ENCODE measurements around the gene PPP1R15A. TPM values are rescaled to one million over a fixed set of nuclear protein-coding genes. Genes with fewer than 3 reads are reported as not detected.

PPP1R15A gene
- polyA plus RNA-seq, 1 donor from 2014 or later: 73.6 TPM

- H3K27ac ChIP-seq (ENCODE audit: low read length): no peak overlapping the region
- no peaks in the 10 kb centered on the region for H3F3A ChIP-seq (ENCODE audit: insufficient read depth, low read length, poor library complexity, severe bottlenecking)
- H2AFZ ChIP-seq (ENCODE audit: low read depth, low read length): peak overlapping the region; percentile 43
- H3K79me2 ChIP-seq (replicated peaks; ENCODE audit: insufficient read depth, low read length): no peaks in the 10 kb centered on the region
- TF ChIP-seq, protein P1, sequence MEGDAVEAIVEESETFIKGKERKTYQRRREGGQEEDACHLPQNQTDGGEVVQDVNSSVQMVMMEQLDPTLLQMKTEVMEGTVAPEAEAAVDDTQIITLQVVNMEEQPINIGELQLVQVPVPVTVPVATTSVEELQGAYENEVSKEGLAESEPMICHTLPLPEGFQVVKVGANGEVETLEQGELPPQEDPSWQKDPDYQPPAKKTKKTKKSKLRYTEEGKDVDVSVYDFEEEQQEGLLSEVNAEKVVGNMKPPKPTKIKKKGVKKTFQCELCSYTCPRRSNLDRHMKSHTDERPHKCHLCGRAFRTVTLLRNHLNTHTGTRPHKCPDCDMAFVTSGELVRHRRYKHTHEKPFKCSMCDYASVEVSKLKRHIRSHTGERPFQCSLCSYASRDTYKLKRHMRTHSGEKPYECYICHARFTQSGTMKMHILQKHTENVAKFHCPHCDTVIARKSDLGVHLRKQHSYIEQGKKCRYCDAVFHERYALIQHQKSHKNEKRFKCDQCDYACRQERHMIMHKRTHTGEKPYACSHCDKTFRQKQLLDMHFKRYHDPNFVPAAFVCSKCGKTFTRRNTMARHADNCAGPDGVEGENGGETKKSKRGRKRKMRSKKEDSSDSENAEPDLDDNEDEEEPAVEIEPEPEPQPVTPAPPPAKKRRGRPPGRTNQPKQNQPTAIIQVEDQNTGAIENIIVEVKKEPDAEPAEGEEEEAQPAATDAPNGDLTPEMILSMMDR (IDR thresholded peaks at IDR 0.05; ENCODE audit: poor library complexity, severe bottlenecking): no peak
- TF ChIP-seq MXI1 (conservative IDR thresholded peaks at IDR 0.05; ENCODE audit: poor library complexity, severe bottlenecking) (no peak), RAD21 (conservative IDR thresholded peaks at IDR 0.05) (no peak), EP300 (conservative IDR thresholded peaks at IDR 0.05; ENCODE audit: poor library complexity, severe bottlenecking) (no peak), TAF1 (IDR thresholded peaks at IDR 0.05; ENCODE audit: low read depth) (no peak), EZH2 (IDR thresholded peaks at IDR 0.05; ENCODE audit: borderline replicate concordance, insufficient read depth, low read length, poor library complexity, severe bottlenecking) (no peak), POLR2AphosphoS5 (IDR thresholded peaks at IDR 0.05) (no peak), SMC3 (conservative IDR thresholded peaks at IDR 0.05; ENCODE audit: poor library complexity) (no peak)
- TF ChIP-seq, protein P2, sequence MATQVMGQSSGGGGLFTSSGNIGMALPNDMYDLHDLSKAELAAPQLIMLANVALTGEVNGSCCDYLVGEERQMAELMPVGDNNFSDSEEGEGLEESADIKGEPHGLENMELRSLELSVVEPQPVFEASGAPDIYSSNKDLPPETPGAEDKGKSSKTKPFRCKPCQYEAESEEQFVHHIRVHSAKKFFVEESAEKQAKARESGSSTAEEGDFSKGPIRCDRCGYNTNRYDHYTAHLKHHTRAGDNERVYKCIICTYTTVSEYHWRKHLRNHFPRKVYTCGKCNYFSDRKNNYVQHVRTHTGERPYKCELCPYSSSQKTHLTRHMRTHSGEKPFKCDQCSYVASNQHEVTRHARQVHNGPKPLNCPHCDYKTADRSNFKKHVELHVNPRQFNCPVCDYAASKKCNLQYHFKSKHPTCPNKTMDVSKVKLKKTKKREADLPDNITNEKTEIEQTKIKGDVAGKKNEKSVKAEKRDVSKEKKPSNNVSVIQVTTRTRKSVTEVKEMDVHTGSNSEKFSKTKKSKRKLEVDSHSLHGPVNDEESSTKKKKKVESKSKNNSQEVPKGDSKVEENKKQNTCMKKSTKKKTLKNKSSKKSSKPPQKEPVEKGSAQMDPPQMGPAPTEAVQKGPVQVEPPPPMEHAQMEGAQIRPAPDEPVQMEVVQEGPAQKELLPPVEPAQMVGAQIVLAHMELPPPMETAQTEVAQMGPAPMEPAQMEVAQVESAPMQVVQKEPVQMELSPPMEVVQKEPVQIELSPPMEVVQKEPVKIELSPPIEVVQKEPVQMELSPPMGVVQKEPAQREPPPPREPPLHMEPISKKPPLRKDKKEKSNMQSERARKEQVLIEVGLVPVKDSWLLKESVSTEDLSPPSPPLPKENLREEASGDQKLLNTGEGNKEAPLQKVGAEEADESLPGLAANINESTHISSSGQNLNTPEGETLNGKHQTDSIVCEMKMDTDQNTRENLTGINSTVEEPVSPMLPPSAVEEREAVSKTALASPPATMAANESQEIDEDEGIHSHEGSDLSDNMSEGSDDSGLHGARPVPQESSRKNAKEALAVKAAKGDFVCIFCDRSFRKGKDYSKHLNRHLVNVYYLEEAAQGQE (IDR thresholded peaks at IDR 0.05; ENCODE audit: borderline replicate concordance): no peak
- H4K20me1 ChIP-seq (ENCODE audit: insufficient read depth): no peaks in the 10 kb centered on the region
- no peak overlapping the region for H3K4me2 ChIP-seq (ENCODE audit: low read length)
- H3K4me3 ChIP-seq (ENCODE audit: low read length): peak overlapping the region; percentile 54
- H3K9me2 ChIP-seq (ENCODE audit: insufficient read depth, low read length): no peaks in the 10 kb centered on the region
- no peak overlapping the region for H3K9ac ChIP-seq (ENCODE audit: low read length)
- H3K27me3 ChIP-seq (ENCODE audit: insufficient read depth, low read depth, low read length): no peaks in the 10 kb centered on the region
- H3K36me3 ChIP-seq (ENCODE audit: insufficient read depth, low read length): no peaks in the 10 kb centered on the region
- no peaks in the 10 kb centered on the region for H3K9me3 ChIP-seq (ENCODE audit: low read length)
These were observed 35.1 kb upstream of the PPP1R15A start for GRCh38 chr19:48837051-48837524.

DNA sequence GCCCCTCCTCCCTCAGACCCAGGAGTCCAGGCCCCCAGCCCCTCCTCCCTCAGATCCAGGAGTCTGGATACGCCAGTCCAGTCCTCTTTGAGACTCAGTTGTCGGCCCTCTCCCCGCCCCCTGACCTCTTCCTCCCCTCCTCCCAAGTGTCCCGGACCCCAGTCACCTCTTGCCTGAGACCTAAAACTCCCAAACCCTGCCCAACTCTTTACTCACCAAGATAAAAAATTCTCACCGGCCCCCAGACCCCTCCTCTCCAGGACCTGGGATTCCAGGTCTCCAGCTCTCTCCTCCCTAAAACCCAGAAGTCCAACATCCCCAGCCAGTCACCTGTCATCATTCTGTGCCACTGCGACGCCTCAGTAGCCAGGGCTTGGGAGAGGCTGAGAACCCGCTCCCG is 34.5 kb upstream of the PPP1R15A start:
- Histone ChIP-seq H3K9me3 (ENCODE audit: low read length) (no peaks in the 10 kb centered on the region), H3K9me2 (ENCODE audit: insufficient read depth, low read length) (no peaks in the 10 kb centered on the region), H3K27ac (ENCODE audit: low read length) (no peak overlapping the region), H4K20me1 (ENCODE audit: insufficient read depth) (no peaks in the 10 kb centered on the region), H3F3A (ENCODE audit: insufficient read depth, low read length, poor library complexity, severe bottlenecking) (no peaks in the 10 kb centered on the region), H3K4me3 (ENCODE audit: low read length) (no peak overlapping the region), H3K27me3 (ENCODE audit: insufficient read depth, low read depth, low read length) (no peaks in the 10 kb centered on the region), H3K4me2 (ENCODE audit: low read length) (no peak overlapping the region), H3K36me3 (ENCODE audit: insufficient read depth, low read length) (no peaks in the 10 kb centered on the region), H3K9ac (ENCODE audit: low read length) (no peak overlapping the region), H3K79me2 (replicated peaks; ENCODE audit: insufficient read depth, low read length) (no peaks in the 10 kb centered on the region), H2AFZ (ENCODE audit: low read depth, low read length) (no peak overlapping the region)
- TF ChIP-seq POLR2AphosphoS5 (IDR thresholded peaks at IDR 0.05) (no peak), EZH2 (IDR thresholded peaks at IDR 0.05; ENCODE audit: borderline replicate concordance, insufficient read depth, low read length, poor library complexity, severe bottlenecking) (no peak), EP300 (conservative IDR thresholded peaks at IDR 0.05; ENCODE audit: poor library complexity, severe bottlenecking) (no peak)

Data from neural cell (in vitro differentiated cells).